Lower leg skin (tissue), 3 donors: ENCODE results near the gene PMEPA1.

Source experiments
- CTCF ChIP-seq, 3 donors: fragments of 450-650 bp; IDR thresholded peaks; one replicate each; pipeline ENCODE4 v1.5.1; 2016; ENCODE audit warnings: antibody characterized with exemption in 3 of 3, mild to moderate bottlenecking in 3 of 3, moderate library complexity in 2 of 3
- POLR2A ChIP-seq, 2 donors: fragments of 450-650 bp; IDR thresholded peaks; one replicate each; pipeline ENCODE4 v1.6.1; 2016 to 2017; ENCODE audit warnings: antibody characterized with exemption in 2 of 2, mild to moderate bottlenecking in 1 of 2, moderate library complexity in 1 of 2

GRCh38 chr20:57605878-57606277 is 103.9 kb downstream of the PMEPA1 start:
- TF ChIP-seq POLR2A (IDR thresholded peaks at IDR 0.05) (no peak), CTCF (IDR thresholded peaks at IDR 0.05) (no peak)
